ENCODE results near the gene NPAS1.
"Not testable (repeated sequence)": the region's sequence is repeated elsewhere in the genome, so short reads cannot be mapped to it uniquely, and the experiment has no call there.

The NPAS1 gene

DNA sequence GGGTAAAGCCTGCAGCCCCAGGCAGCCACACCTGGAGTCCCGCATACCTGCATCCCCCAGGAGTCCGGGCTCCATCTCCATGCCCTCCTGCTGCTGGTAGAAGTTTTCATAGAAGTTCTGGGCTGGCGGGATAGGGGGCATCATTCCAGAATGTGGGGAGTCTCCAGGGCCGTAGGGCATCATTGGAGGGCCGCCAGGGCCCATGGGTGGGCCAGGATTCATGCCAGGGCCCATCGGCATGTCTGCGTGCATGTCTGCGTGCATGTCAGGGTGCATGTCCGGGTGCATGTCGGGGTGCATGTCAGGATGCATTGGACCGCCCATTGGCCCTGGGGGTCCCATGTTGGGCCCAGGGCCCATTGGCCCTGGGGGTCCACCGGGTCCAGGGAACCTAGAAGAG is 52.1 kb downstream of the NPAS1 start:
- TF ChIP-seq, protein P1, sequence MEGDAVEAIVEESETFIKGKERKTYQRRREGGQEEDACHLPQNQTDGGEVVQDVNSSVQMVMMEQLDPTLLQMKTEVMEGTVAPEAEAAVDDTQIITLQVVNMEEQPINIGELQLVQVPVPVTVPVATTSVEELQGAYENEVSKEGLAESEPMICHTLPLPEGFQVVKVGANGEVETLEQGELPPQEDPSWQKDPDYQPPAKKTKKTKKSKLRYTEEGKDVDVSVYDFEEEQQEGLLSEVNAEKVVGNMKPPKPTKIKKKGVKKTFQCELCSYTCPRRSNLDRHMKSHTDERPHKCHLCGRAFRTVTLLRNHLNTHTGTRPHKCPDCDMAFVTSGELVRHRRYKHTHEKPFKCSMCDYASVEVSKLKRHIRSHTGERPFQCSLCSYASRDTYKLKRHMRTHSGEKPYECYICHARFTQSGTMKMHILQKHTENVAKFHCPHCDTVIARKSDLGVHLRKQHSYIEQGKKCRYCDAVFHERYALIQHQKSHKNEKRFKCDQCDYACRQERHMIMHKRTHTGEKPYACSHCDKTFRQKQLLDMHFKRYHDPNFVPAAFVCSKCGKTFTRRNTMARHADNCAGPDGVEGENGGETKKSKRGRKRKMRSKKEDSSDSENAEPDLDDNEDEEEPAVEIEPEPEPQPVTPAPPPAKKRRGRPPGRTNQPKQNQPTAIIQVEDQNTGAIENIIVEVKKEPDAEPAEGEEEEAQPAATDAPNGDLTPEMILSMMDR (IDR thresholded peaks at IDR 0.05; ENCODE audit: borderline replicate concordance, insufficient read depth, low read depth, low read length): no peak

DNA sequence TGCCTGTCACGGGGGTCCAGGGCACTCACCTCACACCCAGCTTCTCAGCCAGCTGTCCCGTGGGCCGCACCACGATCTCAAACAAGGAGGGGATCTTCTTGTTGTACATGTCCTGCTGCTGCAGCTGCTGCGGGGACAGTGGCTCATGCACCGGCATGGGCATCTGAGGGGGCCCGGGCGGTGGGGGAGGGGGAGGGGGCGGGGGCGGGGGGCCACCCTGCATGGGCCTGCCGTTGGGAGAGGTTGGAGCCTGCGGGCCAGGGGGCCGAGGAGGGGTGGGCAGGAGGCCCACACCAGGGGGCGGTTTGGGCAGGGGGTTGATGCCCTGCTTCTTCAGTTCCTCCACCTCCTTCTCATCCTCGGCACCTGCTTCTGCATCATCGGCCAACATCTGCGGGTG is 52.7 kb downstream of the NPAS1 start:
- TF ChIP-seq, protein P1 (IDR thresholded peaks at IDR 0.05; ENCODE audit: borderline replicate concordance, insufficient read depth, low read depth, low read length): no peak
- H3K4me3 ChIP-seq (ENCODE audit: low read depth, low read length): no peak overlapping the region

More for the DNA sequence above, 52.1 kb downstream of the NPAS1 start:
- no peak overlapping the region for H3K4me3 ChIP-seq (ENCODE audit: low read depth, low read length)

DNA sequence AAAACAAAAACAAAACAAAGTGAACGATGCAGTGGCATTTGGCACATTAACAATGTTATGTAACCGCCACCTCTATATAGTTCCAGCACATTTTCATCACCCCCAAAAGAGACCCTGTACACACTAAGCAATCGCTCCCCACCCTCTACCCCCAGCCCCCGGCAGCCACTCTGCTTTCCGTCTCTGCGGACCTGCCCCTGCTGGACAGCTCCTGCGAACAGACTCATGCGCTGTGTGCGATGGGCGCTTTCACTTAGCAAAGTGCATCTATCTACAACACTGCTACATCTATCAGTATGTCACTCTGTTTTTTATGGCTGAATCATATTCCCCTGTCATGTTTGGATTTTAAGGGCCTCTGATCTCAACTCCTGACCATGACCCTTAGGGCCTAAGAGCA is 53.9 kb downstream of the NPAS1 start:
- TF ChIP-seq, protein P1 (IDR thresholded peaks at IDR 0.05; ENCODE audit: borderline replicate concordance, insufficient read depth, low read depth, low read length): no peak
- no peak overlapping the region for H3K4me3 ChIP-seq (ENCODE audit: low read depth, low read length)

DNA sequence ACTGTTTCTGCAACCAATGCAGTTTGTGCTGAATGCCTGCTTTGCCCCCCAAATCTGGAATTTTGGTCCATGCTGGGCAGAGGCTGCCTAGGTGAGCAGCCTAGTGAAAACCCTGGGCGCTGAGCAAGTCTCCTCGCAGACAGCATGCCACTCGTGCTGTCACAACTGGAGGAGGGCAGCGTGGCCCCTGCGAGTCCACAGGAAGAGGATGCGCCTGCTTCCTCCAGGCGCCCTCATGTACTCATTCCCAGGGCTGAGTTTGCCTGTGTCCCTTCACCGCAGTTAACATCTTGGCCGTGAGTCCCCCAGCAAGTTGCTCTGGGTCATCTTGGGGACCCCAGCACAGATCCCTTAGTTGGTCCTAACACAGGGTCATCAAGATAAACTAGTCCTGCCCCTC is 55.0 kb downstream of the NPAS1 start:
- TF ChIP-seq, protein P1 (IDR thresholded peaks at IDR 0.05; ENCODE audit: borderline replicate concordance, insufficient read depth, low read depth, low read length): no peak

DNA sequence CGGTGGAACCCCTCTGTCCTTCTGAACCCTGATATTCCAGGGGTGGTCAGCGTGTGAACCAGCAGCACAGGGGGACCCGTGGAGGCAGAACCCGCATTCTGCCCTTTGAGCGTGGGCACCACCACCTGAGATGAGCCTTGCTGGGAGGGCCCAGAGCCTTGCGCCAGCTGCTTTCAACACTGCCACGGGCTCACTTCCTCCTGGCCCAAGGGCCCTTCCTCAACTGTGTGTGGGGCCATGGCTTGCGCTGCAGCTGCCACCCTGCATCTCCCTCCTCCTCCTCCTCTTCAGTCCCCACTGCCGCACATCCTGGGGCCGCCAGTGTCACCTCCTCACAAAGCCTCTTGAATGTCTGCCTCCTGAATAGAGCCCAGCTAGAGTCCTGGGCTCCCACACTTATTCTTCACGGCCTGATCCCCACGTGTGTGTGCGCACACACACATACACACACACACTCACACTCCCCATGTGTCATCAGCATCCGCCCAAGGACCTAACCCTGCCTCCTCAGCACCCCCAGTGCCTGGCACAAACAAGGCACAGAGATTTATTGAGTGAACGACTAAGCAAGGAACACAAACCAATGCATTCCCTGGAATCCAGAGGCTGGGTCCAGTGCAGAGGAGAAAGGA is 55.7 kb downstream of the NPAS1 start:
- TF ChIP-seq, protein P1 (IDR thresholded peaks at IDR 0.05; ENCODE audit: borderline replicate concordance, insufficient read depth, low read depth, low read length): no peak
- H3K4me3 ChIP-seq (ENCODE audit: low read depth, low read length): no peak overlapping the region

More for the DNA sequence above, 55.0 kb downstream of the NPAS1 start:
- no peak overlapping the region for H3K4me3 ChIP-seq (ENCODE audit: low read depth, low read length)

DNA sequence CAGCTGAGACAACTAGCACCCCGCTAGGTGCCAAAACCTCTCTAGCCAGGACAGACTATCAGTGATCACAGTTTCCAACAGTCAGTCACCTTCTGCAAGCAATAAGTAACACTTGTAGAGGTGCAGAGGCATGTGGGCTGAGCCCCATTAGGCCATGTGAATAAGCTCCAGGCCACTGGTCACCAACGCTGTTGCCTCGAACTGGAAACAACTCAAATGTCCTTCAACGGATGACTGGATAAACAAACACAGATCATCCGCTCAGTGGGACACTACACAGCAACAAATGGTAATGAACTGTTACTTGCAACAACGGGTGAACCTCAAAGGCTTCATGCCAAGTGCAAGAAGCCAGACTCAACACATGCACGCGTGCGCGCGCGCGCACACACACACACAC is 56.3 kb downstream of the NPAS1 start:
- no peak overlapping the region for H3K4me3 ChIP-seq (ENCODE audit: low read depth, low read length)
- TF ChIP-seq, protein P1 (IDR thresholded peaks at IDR 0.05; ENCODE audit: borderline replicate concordance, insufficient read depth, low read depth, low read length): no peak

DNA sequence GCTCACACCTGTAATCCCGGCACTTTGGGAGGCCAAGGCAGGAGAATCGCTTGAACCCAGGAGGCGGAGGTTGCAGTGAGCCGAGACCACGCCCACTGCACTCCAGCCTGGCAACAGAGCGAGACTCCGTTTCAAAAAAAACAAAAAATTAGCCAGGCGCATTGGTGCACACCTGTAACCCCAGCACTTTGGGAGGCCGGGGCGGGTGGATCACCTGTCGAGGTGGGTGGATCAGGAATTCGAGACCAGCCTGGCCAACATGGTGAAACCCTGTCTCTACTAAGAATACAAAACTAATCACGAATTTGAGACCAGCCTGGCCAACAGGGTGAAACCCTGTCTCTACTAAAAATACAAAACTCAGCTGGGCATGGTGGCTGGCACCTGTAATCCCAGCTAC is 58.7 kb downstream of the NPAS1 start:
- not testable (repeated sequence) for H3K4me3 ChIP-seq (ENCODE audit: low read depth, low read length)

Data from GM12875 (cell line).